ENCODE data around the gene PAGR1. TPM values are rescaled to one million over a fixed set of nuclear protein-coding genes. Genes with fewer than 3 reads are reported as not detected.

PAGR1 gene
- total and polyA plus RNA-seq, 2 of the 8 experiments (the other 6 are each of a cell fraction or from before 2014, with no cell fraction given): 35.4 to 56.4 TPM

GRCh38 chr16:29791845-29792807, 23.8 kb upstream of the PAGR1 start:
- Histone ChIP-seq H3K4me1 (replicated peaks in 1 of 4; ENCODE audit: control insufficient read depth in 3 of 4, insufficient read depth in 4 of 4, low read length in 3 of 4) (peaks cover 0 to 13% (median 5%) of the 10 kb centered on the region in 4 experiments; a peak in 6 of 7 replicates), H4K20me1 (replicated peaks in 1 of 2; ENCODE audit: control insufficient read depth in 1 of 2, insufficient read depth in 2 of 2, low read length in 2 of 2) (peaks cover 3 to 19% of the 10 kb centered on the region in 2 experiments), H4K5ac (ENCODE audit: insufficient read length, low read depth, low read length) (no peak overlapping the region), H2BK15ac (ENCODE audit: low read length) (no peak overlapping the region), H4K91ac (replicated peaks; ENCODE audit: insufficient read length, low read length) (no peak overlapping the region), H2BK12ac (ENCODE audit: low read depth, low read length) (no peak overlapping the region), H3K79me2 (ENCODE audit: control insufficient read depth in 1 of 2, insufficient read depth in 2 of 2, low read length in 2 of 2) (peaks cover 28 to 58% of the 10 kb centered on the region in 2 experiments), H3K14ac (ENCODE audit: insufficient read length) (no peak overlapping the region), H2BK20ac (ENCODE audit: low read length) (no peak overlapping the region), H3K56ac (replicated peaks; ENCODE audit: insufficient read length, low read depth, low read length) (no peak overlapping the region), H3K9ac (replicated peaks in 1 of 4; ENCODE audit: extremely low read depth in 1 of 4, low read depth in 3 of 4, low read length in 3 of 4) (peak overlapping the region in 2 of 4 experiments; percentile 64 to 83; a peak in 4 of 7 replicates), H3K27me3 (replicated peaks in 1 of 4; ENCODE audit: control insufficient read depth in 3 of 4, extremely low read depth in 1 of 4, insufficient read depth in 3 of 4, low read length in 3 of 4) (no peaks in the 10 kb centered on the region), H3K4me3 (ENCODE audit: extremely low read depth in 1 of 4, insufficient read depth in 2 of 4, low read depth in 3 of 4, low read length in 4 of 4) (peak overlapping the region; percentile 92 to 98 (median 96)), H3K23ac (ENCODE audit: insufficient read length) (no peak overlapping the region), H3K36me3 (ENCODE audit: control insufficient read depth in 2 of 4, insufficient read depth in 4 of 4, low read length in 3 of 4) (peaks cover 7 to 19% (median 11%) of the 10 kb centered on the region in 4 experiments; a peak in 7 of 8 replicates), H3K23me2 (ENCODE audit: low read depth, low read length) (peaks cover 14% of the 10 kb centered on the region), H2AFZ (ENCODE audit: low read length) (no peak overlapping the region), H3K4me2 (ENCODE audit: insufficient read depth in 1 of 2, low read depth in 2 of 2, low read length in 2 of 2) (peak overlapping the region; percentile 74 to 100), H3K9me3 (ENCODE audit: insufficient read depth in 2 of 2, low read depth in 1 of 2, low read length in 1 of 2) (no peaks in the 10 kb centered on the region), H2BK120ac (replicated peaks; ENCODE audit: low read depth, low read length) (no peak overlapping the region), H3K4ac (replicated peaks; ENCODE audit: insufficient read length, low read depth, low read length) (no peak overlapping the region), H2AK5ac (ENCODE audit: low read depth, low read length) (0 out of 2 replicates have a peak overlapping the region, but pooled peaks have one; percentile 86), H4K8ac (ENCODE audit: extremely low read depth, insufficient read depth, low read length) (no peak overlapping the region), H3K18ac (ENCODE audit: extremely low read depth, low read length) (no peak overlapping the region), H3K27ac (ENCODE audit: low read depth, low read length) (no peak overlapping the region), H3K79me1 (ENCODE audit: low read depth, low read length) (peaks cover 12% of the 10 kb centered on the region; the same call in 1 of the 2 replicates), H2BK5ac (ENCODE audit: low read depth, low read length) (no peak overlapping the region)
- WGBS, 2 experiments (ENCODE audit: extremely low coverage in 1 of 2, insufficient coverage in 1 of 2, insufficient read length in 1 of 2, insufficient replicate concordance in 2 of 2, low coverage in 1 of 2, low lambda C conversion rate in 2 of 2, missing lambda C conversion rate in 1 of 2): 77% methylated on average over 9 of the region's 9 CpGs; no CpG with 5 or more reads in 1 of the 2 experiments
- DNase-seq (ENCODE audit: low read depth in 1 of 2, low spot score in 2 of 2) (no peak), FAIRE-seq (no peak)
- CTCF ChIA-PET (ENCODE audit: partially characterized antibody): interaction anchor here (0.6 to 2.8 kb wide), 6 partner anchors 9 to 214 kb away, joined by 3 to 23 read pairs (median 4); no protein-coding TSS in a partner anchor
- POLR2A ChIA-PET (ENCODE audit: partially characterized antibody): interaction anchor here (0.8 to 3.7 kb wide), 10 partner anchors 10 to 73 kb away, joined by 3 to 58 read pairs (median 7); partner anchors contain the start of genes MAZ, PAGR1 and ZG16
- TF ChIP-seq ATF2 (IDR thresholded peaks at IDR 0.05; ENCODE audit: low read length): no peak
- no peak for TF ChIP-seq SRF (IDR thresholded peaks at IDR 0.05; ENCODE audit: low read depth, low read length)
- TF ChIP-seq POU5F1 (IDR thresholded peaks at IDR 0.05; ENCODE audit: low read depth, low read length): no peak
- no peak for TF ChIP-seq RBBP5 (IDR thresholded peaks at IDR 0.05; ENCODE audit: borderline replicate concordance, low read depth, low read length)
- TF ChIP-seq RAD21 (IDR thresholded peaks at IDR 0.05 in 1 of 2, conservative IDR thresholded peaks at IDR 0.05 in 1 of 2; ENCODE audit: low read depth in 2 of 2, low read length in 2 of 2): no peak
- no peak for TF ChIP-seq TAF7 (optimal IDR thresholded peaks at IDR 0.05; ENCODE audit: borderline replicate concordance, low read depth, low read length)
- TF ChIP-seq SUZ12 (IDR thresholded peaks at IDR 0.05; ENCODE audit: low read length): no peak
- TF ChIP-seq RFX5 (IDR thresholded peaks at IDR 0.05; ENCODE audit: borderline replicate concordance, low read depth, low read length): no peak
